Nephron progenitor cell (in vitro differentiated cells): Measurements from ENCODE around the gene PLXNA2.

ENCODE experiments used
- DNase-seq: peaks from one replicate; pipeline ENCODE4 v3.0.0; 2021
- H3K27ac Mint-ChIP-seq: 2 replicates; pipeline ENCODE4 v1.8.0; 2021; ENCODE audit warnings: mild to moderate bottlenecking, moderate library complexity, mixed read lengths
- H3K27me3 Mint-ChIP-seq: 2 replicates; pipeline ENCODE4 v1.8.0; 2021; ENCODE audit warnings: mild to moderate bottlenecking, low read depth, mixed read lengths; ENCODE audit not compliant: poor library complexity
- H3K36me3 Mint-ChIP-seq: 2 replicates; pipeline ENCODE4 v1.8.0; 2021; ENCODE audit warnings: low read depth, mixed read lengths
- H3K4me1 Mint-ChIP-seq: 2 replicates; pipeline ENCODE4 v1.8.0; 2021; ENCODE audit warnings: mixed read lengths
- H3K4me3 Mint-ChIP-seq: 2 replicates; pipeline ENCODE4 v1.8.0; 2021; ENCODE audit warnings: mild to moderate bottlenecking, moderate library complexity, mixed read lengths
- H3K9me3 Mint-ChIP-seq: 2 replicates; pipeline ENCODE4 v1.8.0; 2021; ENCODE audit warnings: mild to moderate bottlenecking, moderate library complexity, mixed read lengths
- CTCF ChIP-seq: fragments of 200-600 bp; sonication (generic); IDR thresholded peaks from 2 replicates; pipeline ENCODE4 v1.5.0; 2021; ENCODE audit warnings: antibody characterized with exemption

The PLXNA2 gene

GRCh38 chr1:208039536-208040332 is 204.4 kb downstream of the PLXNA2 start:
- Mint-ChIP-seq H3K36me3 (peaks cover 47% of the 10 kb centered on the region), H3K9me3 (no peaks in the 10 kb centered on the region), H3K27ac (no peak overlapping the region), H3K27me3 (peaks cover 10% of the 10 kb centered on the region), H3K4me1 (peaks cover 34% of the 10 kb centered on the region), H3K4me3 (no peak overlapping the region)
- TF ChIP-seq CTCF, result no peak
- DNase-seq, result no peak

GRCh38 chr1:208038303-208038702 is 205.9 kb downstream of the PLXNA2 start:
- no peak overlapping the region for H3K27ac Mint-ChIP-seq
- H3K4me1 Mint-ChIP-seq, result peaks cover 20% of the 10 kb centered on the region
- peaks cover 10% of the 10 kb centered on the region for H3K27me3 Mint-ChIP-seq
- DNase-seq, result no peak
- peaks cover 45% of the 10 kb centered on the region for H3K36me3 Mint-ChIP-seq
- no peak for TF ChIP-seq CTCF
- no peak overlapping the region for H3K4me3 Mint-ChIP-seq
- H3K9me3 Mint-ChIP-seq, result no peaks in the 10 kb centered on the region

- H3K9me3 Mint-ChIP-seq, result no peaks in the 10 kb centered on the region
- H3K27ac Mint-ChIP-seq, result no peak overlapping the region
- TF ChIP-seq CTCF, result no peak
- H3K27me3 Mint-ChIP-seq, result peaks cover 2% of the 10 kb centered on the region
- DNase-seq, result no peak
- H3K4me3 Mint-ChIP-seq, result no peak overlapping the region
- H3K36me3 Mint-ChIP-seq, result peaks cover 44% of the 10 kb centered on the region
- H3K4me1 Mint-ChIP-seq, result peaks cover 10% of the 10 kb centered on the region
Measured at GRCh38 chr1:208036918-208037766, 207.0 kb downstream of the PLXNA2 start.

- no peak overlapping the region for H3K4me3 Mint-ChIP-seq
- H3K27me3 Mint-ChIP-seq, result peaks cover 2% of the 10 kb centered on the region
- TF ChIP-seq CTCF, result no peak
- DNase-seq, result no peak
- H3K4me1 Mint-ChIP-seq, result peaks cover 5% of the 10 kb centered on the region
- peaks cover 53% of the 10 kb centered on the region for H3K36me3 Mint-ChIP-seq
- no peaks in the 10 kb centered on the region for H3K9me3 Mint-ChIP-seq
- no peak overlapping the region for H3K27ac Mint-ChIP-seq
Measured at GRCh38 chr1:208036106-208036808, 207.9 kb downstream of the PLXNA2 start.

GRCh38 chr1:208034135-208034534 is 210.0 kb downstream of the PLXNA2 start:
- DNase-seq, result no peak
- no peaks in the 10 kb centered on the region for H3K9me3 Mint-ChIP-seq
- no peak overlapping the region for H3K27ac Mint-ChIP-seq
- H3K4me3 Mint-ChIP-seq, result no peak overlapping the region
- H3K36me3 Mint-ChIP-seq, result peaks cover 63% of the 10 kb centered on the region
- peaks cover 2% of the 10 kb centered on the region for H3K27me3 Mint-ChIP-seq
- H3K4me1 Mint-ChIP-seq, result peaks cover 11% of the 10 kb centered on the region
- no peak for TF ChIP-seq CTCF
